SK-N-SH treated with all-trans-retinoic acid at 6 μM for 48 hours (cell line): Measurements from ENCODE around the gene DIP2C.

Experiments
- ARNTL ChIP-seq: fragments of 450-650 bp; formaldehyde crosslinking; IDR thresholded peaks from 2 replicates; pipeline ENCODE4 v1.5.0; 2020; ENCODE audit warnings: low read depth, mild to moderate bottlenecking, moderate library complexity, borderline replicate concordance
- BACH2 ChIP-seq: fragments of 250-450 bp; sonication (Bioruptor Pico); IDR thresholded peaks from 2 replicates; pipeline ENCODE4 v1.9.0; 2021; ENCODE audit warnings: mild to moderate bottlenecking, borderline replicate concordance
- CSDC2 ChIP-seq: fragments of 250-450 bp; sonication (Bioruptor Pico); IDR thresholded peaks from 2 replicates; pipeline ENCODE4 v1.5.0; 2020; ENCODE audit warnings: mild to moderate bottlenecking, moderate library complexity
- OSR1 ChIP-seq: fragments of 250-450 bp; sonication (Bioruptor Pico); IDR thresholded peaks from 2 replicates; pipeline ENCODE4 v1.8.0; 2022; ENCODE audit warnings: moderate library complexity, mild to moderate bottlenecking, inconsistent platforms
- PATZ1 ChIP-seq: fragments of 250-450 bp; sonication (Bioruptor Pico); IDR thresholded peaks from 2 replicates; pipeline ENCODE4 v1.8.0; 2020; ENCODE audit warnings: mild to moderate bottlenecking, moderate library complexity, borderline replicate concordance
- SNAI2 ChIP-seq: fragments of 250-450 bp; sonication (Bioruptor Pico); IDR thresholded peaks from 2 replicates; pipeline ENCODE4 v1.5.0; 2020; ENCODE audit warnings: mild to moderate bottlenecking, moderate library complexity
- TOX ChIP-seq: fragments of 250-450 bp; sonication (Bioruptor Pico); IDR thresholded peaks from 2 replicates; pipeline ENCODE4 v1.8.0; 2021; ENCODE audit warnings: mild to moderate bottlenecking, moderate library complexity, borderline replicate concordance
- ZFP3 ChIP-seq: fragments of 250-450 bp; sonication (Bioruptor Pico); IDR thresholded peaks from 2 replicates; pipeline ENCODE4 v1.5.0; 2020; ENCODE audit warnings: mild to moderate bottlenecking, moderate library complexity
- ZFP30 ChIP-seq: fragments of 450-650 bp; formaldehyde crosslinking; IDR thresholded peaks from 2 replicates; pipeline ENCODE4 v1.5.0; 2022; ENCODE audit warnings: mild to moderate bottlenecking, moderate library complexity
- ZNF565 ChIP-seq: fragments of 450-650 bp; formaldehyde crosslinking; conservative IDR thresholded peaks from 2 replicates; pipeline ENCODE4 v1.5.0; 2020; ENCODE audit warnings: low read depth, mild to moderate bottlenecking, moderate library complexity
- TF ChIP-seq, protein P1 (sequence below): fragments of 250-450 bp; sonication (Bioruptor Pico); IDR thresholded peaks from 2 replicates; pipeline ENCODE4 v1.5.1; 2020; ENCODE audit warnings: low read depth, mild to moderate bottlenecking, moderate library complexity
- TF ChIP-seq, protein P2 (sequence below): fragments of 250-450 bp; sonication (Bioruptor Pico); IDR thresholded peaks from 2 replicates; pipeline ENCODE4 v1.8.0; 2021; ENCODE audit warnings: low read depth, mild to moderate bottlenecking, moderate library complexity, borderline replicate concordance

DNA sequence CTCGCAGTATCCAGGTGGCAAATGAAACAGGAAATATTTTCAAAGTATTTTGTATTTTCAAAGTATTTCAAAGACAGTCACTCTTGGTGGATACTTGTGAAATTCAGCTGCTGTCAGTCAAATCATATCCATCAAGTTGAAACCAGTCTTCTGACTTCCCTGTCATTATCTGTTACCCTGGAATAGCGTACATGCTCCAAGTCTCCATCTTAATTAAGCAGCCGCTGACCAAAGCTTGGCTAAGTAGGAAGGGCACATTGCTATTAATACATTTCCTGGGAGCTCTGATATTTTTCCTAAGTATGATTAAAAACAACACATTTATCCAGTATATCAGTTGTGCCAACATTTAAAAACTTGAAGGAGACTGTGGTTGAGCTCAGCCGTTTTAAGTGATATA, 442.0 kb downstream of the DIP2C start:
- TF ChIP-seq, protein P1, sequence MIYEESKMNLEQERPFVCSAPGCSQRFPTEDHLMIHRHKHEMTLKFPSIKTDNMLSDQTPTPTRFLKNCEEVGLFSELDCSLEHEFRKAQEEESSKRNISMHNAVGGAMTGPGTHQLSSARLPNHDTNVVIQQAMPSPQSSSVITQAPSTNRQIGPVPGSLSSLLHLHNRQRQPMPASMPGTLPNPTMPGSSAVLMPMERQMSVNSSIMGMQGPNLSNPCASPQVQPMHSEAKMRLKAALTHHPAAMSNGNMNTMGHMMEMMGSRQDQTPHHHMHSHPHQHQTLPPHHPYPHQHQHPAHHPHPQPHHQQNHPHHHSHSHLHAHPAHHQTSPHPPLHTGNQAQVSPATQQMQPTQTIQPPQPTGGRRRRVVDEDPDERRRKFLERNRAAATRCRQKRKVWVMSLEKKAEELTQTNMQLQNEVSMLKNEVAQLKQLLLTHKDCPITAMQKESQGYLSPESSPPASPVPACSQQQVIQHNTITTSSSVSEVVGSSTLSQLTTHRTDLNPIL (CRISPR knock-in tag): no peak
- TF ChIP-seq, protein P2, sequence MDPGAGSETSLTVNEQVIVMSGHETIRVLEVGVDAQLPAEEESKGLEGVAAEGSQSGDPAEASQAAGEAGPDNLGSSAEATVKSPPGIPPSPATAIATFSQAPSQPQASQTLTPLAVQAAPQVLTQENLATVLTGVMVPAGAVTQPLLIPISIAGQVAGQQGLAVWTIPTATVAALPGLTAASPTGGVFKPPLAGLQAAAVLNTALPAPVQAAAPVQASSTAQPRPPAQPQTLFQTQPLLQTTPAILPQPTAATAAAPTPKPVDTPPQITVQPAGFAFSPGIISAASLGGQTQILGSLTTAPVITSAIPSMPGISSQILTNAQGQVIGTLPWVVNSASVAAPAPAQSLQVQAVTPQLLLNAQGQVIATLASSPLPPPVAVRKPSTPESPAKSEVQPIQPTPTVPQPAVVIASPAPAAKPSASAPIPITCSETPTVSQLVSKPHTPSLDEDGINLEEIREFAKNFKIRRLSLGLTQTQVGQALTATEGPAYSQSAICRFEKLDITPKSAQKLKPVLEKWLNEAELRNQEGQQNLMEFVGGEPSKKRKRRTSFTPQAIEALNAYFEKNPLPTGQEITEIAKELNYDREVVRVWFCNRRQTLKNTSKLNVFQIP (CRISPR knock-in tag): no peak
- TF ChIP-seq BACH2 (no peak), PATZ1 (CRISPR knock-in tag) (no peak), ZFP3 (CRISPR knock-in tag) (no peak), ARNTL (CRISPR knock-in tag) (no peak), ZNF565 (no peak), SNAI2 (CRISPR knock-in tag) (no peak), ZFP30 (CRISPR knock-in tag) (no peak), CSDC2 (CRISPR knock-in tag) (no peak), OSR1 (CRISPR knock-in tag) (no peak), TOX (no peak)
